Neuronal stem cell (in vitro differentiated cells): ENCODE measurements around the gene GALNTL6.

Experiments used
- DNase-seq: peaks from one replicate; pipeline ENCODE4 v3.0.0-alpha.2; 2013; ENCODE audit warnings: low spot score
- H2AFZ ChIP-seq: one replicate; pipeline ENCODE4 v1.6.1; 2013; ENCODE audit warnings: mild to moderate bottlenecking, low read length, inconsistent platforms
- H2AK5ac ChIP-seq: 2 replicates; pipeline ENCODE4 v1.6.1; 2013; ENCODE audit warnings: low read depth, mild to moderate bottlenecking, inconsistent platforms, low read length, moderate library complexity, mixed read lengths
- H2BK120ac ChIP-seq: 2 replicates; pipeline ENCODE4 v1.6.1; 2013; ENCODE audit warnings: low read depth, mild to moderate bottlenecking, inconsistent platforms, low read length, moderate library complexity, mixed read lengths
- H2BK12ac ChIP-seq: one replicate; pipeline ENCODE4 v1.6.1; 2013; ENCODE audit warnings: low read length, inconsistent platforms
- H2BK15ac ChIP-seq: 2 replicates; pipeline ENCODE4 v1.6.1; 2013; ENCODE audit warnings: mild to moderate bottlenecking, low read length, inconsistent platforms, mixed read lengths
- H2BK5ac ChIP-seq: one replicate; pipeline ENCODE4 v1.6.1; 2013; ENCODE audit warnings: inconsistent platforms, mild to moderate bottlenecking, low read length, moderate library complexity
- H3K14ac ChIP-seq: one replicate; pipeline ENCODE4 v1.6.1; 2013; ENCODE audit warnings: low read length, inconsistent platforms
- H3K18ac ChIP-seq: 2 replicates; pipeline ENCODE4 v1.6.1; 2013; ENCODE audit warnings: low read length, inconsistent platforms
- H3K23ac ChIP-seq: 2 replicates; pipeline ENCODE4 v1.6.1; 2013; ENCODE audit warnings: low read depth, mild to moderate bottlenecking, mixed read lengths, low read length, inconsistent platforms; ENCODE audit not compliant: poor library complexity
- H3K27ac ChIP-seq: replicated peaks from 3 replicates; pipeline ENCODE4 v1.5.1; 2013; ENCODE audit warnings: low read length, inconsistent platforms
- H3K27me3 ChIP-seq, 3 experiments: 2 replicates each; pipeline ENCODE4 v1.6.1; 2013; ENCODE audit warnings: low read length in 3 of 3, mild to moderate bottlenecking in 2 of 3, inconsistent platforms in 1 of 3, low read depth in 1 of 3, mixed read lengths in 1 of 3, moderate library complexity in 1 of 3; ENCODE audit not compliant: control insufficient read depth in 3 of 3, insufficient read depth in 3 of 3
- H3K36me3 ChIP-seq, 2 donors: replicated peaks in 1 of 2; 2 replicates each; pipeline ENCODE4 v1.6.1; 2013; ENCODE audit warnings: low read length in 2 of 2; ENCODE audit not compliant: control insufficient read depth in 2 of 2, insufficient read depth in 2 of 2
- H3K4ac ChIP-seq: 2 replicates; pipeline ENCODE4 v1.6.1; 2013; ENCODE audit warnings: inconsistent platforms, mild to moderate bottlenecking, low read length, moderate library complexity
- H3K4me1 ChIP-seq, 2 donors: 1 replicate in 1 of 2; 2 replicates in 1 of 2; pipeline ENCODE4 v1.6.1; 2013; ENCODE audit warnings: low read length in 2 of 2, low read depth in 1 of 2; ENCODE audit not compliant: control insufficient read depth in 2 of 2, insufficient read depth in 1 of 2
- H3K4me2 ChIP-seq: one replicate; pipeline ENCODE4 v1.6.1; 2013; ENCODE audit warnings: mild to moderate bottlenecking, low read length, inconsistent platforms; ENCODE audit not compliant: insufficient read depth, poor library complexity, severe bottlenecking
- H3K4me3 ChIP-seq, 2 donors: 2 replicates each; pipeline ENCODE4 v1.5.1; 2013; ENCODE audit warnings: low read length in 2 of 2, mild to moderate bottlenecking in 2 of 2, inconsistent platforms in 1 of 2, moderate library complexity in 1 of 2
- H3K79me1 ChIP-seq: one replicate; pipeline ENCODE4 v1.6.1; 2013; ENCODE audit warnings: low read depth, mild to moderate bottlenecking, inconsistent platforms, low read length, moderate library complexity
- H3K9ac ChIP-seq: one replicate; pipeline ENCODE4 v1.6.1; 2013; ENCODE audit warnings: mild to moderate bottlenecking, low read depth, low read length, inconsistent platforms; ENCODE audit not compliant: poor library complexity
- H3K9me3 ChIP-seq, 2 donors: replicated peaks in 1 of 2; 2 replicates each; pipeline versions ENCODE3 to v1.6.1; 2013; ENCODE audit warnings: low read length in 2 of 2, mild to moderate bottlenecking in 2 of 2, inconsistent platforms in 1 of 2, low read depth in 1 of 2, mixed read lengths in 1 of 2, moderate library complexity in 1 of 2; ENCODE audit not compliant: control insufficient read depth in 2 of 2, insufficient read depth in 1 of 2
- H4K8ac ChIP-seq: one replicate; pipeline ENCODE4 v1.6.1; 2013; ENCODE audit warnings: low read depth, mild to moderate bottlenecking, inconsistent platforms, low read length, moderate library complexity
- H4K91ac ChIP-seq: one replicate; pipeline ENCODE4 v1.6.1; 2013; ENCODE audit warnings: low read length, low read depth, mild to moderate bottlenecking, inconsistent platforms; ENCODE audit not compliant: poor library complexity
- WGBS, 2 donors: extraction: QIAGEN DNeasy Blood & Tissue Kit; methylation state at CpG; one replicate each; pipeline ENCODE4 v1.1.7; 2013; ENCODE audit warnings: missing lambda C conversion rate in 2 of 2, mixed read lengths in 1 of 2; ENCODE audit not compliant: insufficient read length in 2 of 2, insufficient replicate concordance in 1 of 2; ENCODE audit errors: extremely low coverage in 2 of 2; 5-methylcytosine and 5-hydroxymethylcytosine counted together

Gene GALNTL6

GRCh38 chr4:172867835-172868234 is 1054.6 kb downstream of the GALNTL6 start:
- no peak for DNase-seq
- Histone ChIP-seq H3K18ac (no peak overlapping the region), H2BK12ac (no peak overlapping the region), H3K9me3 (peaks cover 0 to 4% of the 10 kb centered on the region in 2 donors), H3K27ac (no peak overlapping the region), H2BK15ac (no peak overlapping the region), H3K4me2 (no peak overlapping the region), H2BK5ac (no peak overlapping the region), H3K23ac (no peak overlapping the region), H4K91ac (no peak overlapping the region), H3K27me3 (no peaks in the 10 kb centered on the region), H3K4ac (no peak overlapping the region), H2BK120ac (no peak overlapping the region), H3K79me1 (no peaks in the 10 kb centered on the region), H3K9ac (no peak overlapping the region), H2AFZ (no peak overlapping the region), H3K4me3 (no peak overlapping the region), H2AK5ac (no peak overlapping the region), H4K8ac (no peak overlapping the region), H3K36me3 (no peaks in the 10 kb centered on the region), H3K4me1 (peaks cover 0 to 14% of the 10 kb centered on the region in 2 donors), H3K14ac (no peak overlapping the region)
- WGBS, 2 donors: no CpG with 5 or more reads among the region's 2 CpGs

GRCh38 chr4:172868271-172868670 is 1055.1 kb downstream of the GALNTL6 start:
- no peaks in the 10 kb centered on the region for H3K9me3 ChIP-seq
- H3K27ac ChIP-seq: no peak overlapping the region
- H2AK5ac ChIP-seq: no peak overlapping the region
- DNase-seq: no peak
- H3K4me2 ChIP-seq: no peak overlapping the region
- H2AFZ ChIP-seq: peak overlapping the region; percentile 1
- H3K4me3 ChIP-seq: no peak overlapping the region
- no peak overlapping the region for H2BK120ac ChIP-seq
- H3K23ac ChIP-seq: no peak overlapping the region
- no peak overlapping the region for H2BK12ac ChIP-seq
- H3K14ac ChIP-seq: no peak overlapping the region
- H3K4ac ChIP-seq: no peak overlapping the region
- no peaks in the 10 kb centered on the region for H3K36me3 ChIP-seq
- no peak overlapping the region for H4K8ac ChIP-seq
- H3K9ac ChIP-seq: no peak overlapping the region
- no peak overlapping the region for H3K18ac ChIP-seq
- no peak overlapping the region for H4K91ac ChIP-seq
- no peak overlapping the region for H2BK5ac ChIP-seq
- H3K27me3 ChIP-seq: no peaks in the 10 kb centered on the region
- no peak overlapping the region for H2BK15ac ChIP-seq
- no CpG with 5 or more reads among the region's 1 CpG for WGBS, 2 donors
- H3K79me1 ChIP-seq: no peaks in the 10 kb centered on the region
- H3K4me1 ChIP-seq: peaks cover 0 to 14% of the 10 kb centered on the region in 2 donors

- DNase-seq: no peak
- H3K23ac ChIP-seq: no peak overlapping the region
- H3K9me3 ChIP-seq: no peaks in the 10 kb centered on the region
- no peak overlapping the region for H3K27ac ChIP-seq
- H2BK12ac ChIP-seq: no peak overlapping the region
- H3K79me1 ChIP-seq: no peaks in the 10 kb centered on the region
- no peak overlapping the region for H3K14ac ChIP-seq
- no peak overlapping the region for H4K91ac ChIP-seq
- no peak overlapping the region for H2BK15ac ChIP-seq
- no peaks in the 10 kb centered on the region for H3K27me3 ChIP-seq
- no peak overlapping the region for H2BK5ac ChIP-seq
- no peak overlapping the region for H3K18ac ChIP-seq
- no peak overlapping the region for H4K8ac ChIP-seq
- H3K4me3 ChIP-seq: no peak overlapping the region
- no peak overlapping the region for H3K4ac ChIP-seq
- no peak overlapping the region for H2AK5ac ChIP-seq
- H3K4me2 ChIP-seq: no peak overlapping the region
- H3K4me1 ChIP-seq: peaks cover 0 to 14% of the 10 kb centered on the region in 2 donors
- no CpG with 5 or more reads among the region's 1 CpG for WGBS, 2 donors
- H2BK120ac ChIP-seq: no peak overlapping the region
- H3K36me3 ChIP-seq: no peaks in the 10 kb centered on the region
- H2AFZ ChIP-seq: no peak overlapping the region
- H3K9ac ChIP-seq: no peak overlapping the region
Measured at GRCh38 chr4:172869621-172870268, 1056.5 kb downstream of the GALNTL6 start.

GRCh38 chr4:172871381-172871780 is 1058.2 kb downstream of the GALNTL6 start:
- Histone ChIP-seq H3K14ac (no peak overlapping the region), H3K27ac (no peak overlapping the region), H4K8ac (no peak overlapping the region), H2AK5ac (no peak overlapping the region), H2BK15ac (no peak overlapping the region), H3K23ac (no peak overlapping the region), H3K4me2 (no peak overlapping the region), H2BK12ac (no peak overlapping the region), H3K4ac (no peak overlapping the region), H3K4me1 (peaks cover 0 to 14% of the 10 kb centered on the region in 2 donors), H2BK5ac (no peak overlapping the region), H2BK120ac (no peak overlapping the region), H3K4me3 (no peak overlapping the region), H4K91ac (no peak overlapping the region), H3K36me3 (no peaks in the 10 kb centered on the region), H3K9ac (no peak overlapping the region), H3K9me3 (no peaks in the 10 kb centered on the region), H2AFZ (no peak overlapping the region), H3K18ac (no peak overlapping the region), H3K79me1 (no peaks in the 10 kb centered on the region), H3K27me3 (no peaks in the 10 kb centered on the region)
- DNase-seq: no peak
